DMS 273 treated with DMSO at 0.1 percent for 48 hours (cell line): ENCODE measurements around the gene ALKBH1.
"Not testable (repeated sequence)": the region's sequence is repeated elsewhere in the genome, so short reads cannot be mapped to it uniquely, and the experiment has no call there.

Experiments
- DNase-seq: peaks from one replicate; lab custom pipeline; 2025; lab: John Stamatoyannopoulos, UW

ALKBH1 gene

GRCh38 chr14:77673193-77673592 is 34.6 kb downstream of the ALKBH1 start:
- DNase-seq: no peak

GRCh38 chr14:77667331-77667730 is 40.5 kb downstream of the ALKBH1 start:
- DNase-seq: no peak

GRCh38 chr14:77663293-77663692 is 44.5 kb downstream of the ALKBH1 start:
- no peak for DNase-seq

GRCh38 chr14:77661562-77661961 is 46.3 kb downstream of the ALKBH1 start:
- not testable (repeated sequence) for DNase-seq

- peak; percentile 56 for DNase-seq
Measured at GRCh38 chr14:77660754-77661153, 47.1 kb downstream of the ALKBH1 start.

GRCh38 chr14:77659831-77660230 is 48.0 kb downstream of the ALKBH1 start:
- DNase-seq: no peak

GRCh38 chr14:77657280-77657679 is 50.5 kb downstream of the ALKBH1 start:
- DNase-seq: no peak

- no peak for DNase-seq
Measured at GRCh38 chr14:77654001-77654441, 53.8 kb downstream of the ALKBH1 start.

GRCh38 chr14:77649326-77649725 is 58.5 kb downstream of the ALKBH1 start:
- no peak for DNase-seq

- DNase-seq: no peak
Measured at GRCh38 chr14:77648520-77649200, 59.2 kb downstream of the ALKBH1 start.

- DNase-seq: no peak
Measured at GRCh38 chr14:77647853-77648252, 60.0 kb downstream of the ALKBH1 start.

GRCh38 chr14:77646907-77647306 is 60.9 kb downstream of the ALKBH1 start:
- DNase-seq: no peak

- DNase-seq: no peak
Measured at GRCh38 chr14:77645520-77646230, 62.1 kb downstream of the ALKBH1 start.

- DNase-seq: no peak
Measured at GRCh38 chr14:77642407-77642806, 65.4 kb downstream of the ALKBH1 start.

GRCh38 chr14:77641534-77642341 is 66.1 kb downstream of the ALKBH1 start:
- DNase-seq: no peak

GRCh38 chr14:77640756-77641533 is 66.9 kb downstream of the ALKBH1 start:
- no peak for DNase-seq

- DNase-seq: no peak
Measured at GRCh38 chr14:77638771-77639171, 69.1 kb downstream of the ALKBH1 start.

GRCh38 chr14:77635869-77636268 is 72.0 kb downstream of the ALKBH1 start:
- DNase-seq: not testable (repeated sequence)

GRCh38 chr14:77635466-77635865 is 72.4 kb downstream of the ALKBH1 start:
- DNase-seq: not testable (repeated sequence)

GRCh38 chr14:77630111-77630510 is 77.7 kb downstream of the ALKBH1 start:
- no peak for DNase-seq

GRCh38 chr14:77625360-77625759 is 82.5 kb downstream of the ALKBH1 start:
- no peak for DNase-seq

- no peak for DNase-seq
Measured at GRCh38 chr14:77623201-77623600, 84.6 kb downstream of the ALKBH1 start.
